Loucy (cell line): ENCODE data around the gene CYP2J2.

Experiments
- H2AFZ ChIP-seq: fragments of 200-600 bp; sonication (generic); 2 replicates; pipeline ENCODE4 v1.6.0; 2016; ENCODE audit warnings: antibody characterized with exemption, mild to moderate bottlenecking, low read length, moderate library complexity
- H3F3A ChIP-seq: fragments of 200-600 bp; 2 replicates; pipeline ENCODE4 v1.6.0; 2016; ENCODE audit warnings: antibody characterized with exemption, low read depth, mild to moderate bottlenecking
- H3K27me3 ChIP-seq: fragments of 200-600 bp; sonication (generic); 2 replicates; pipeline ENCODE4 v1.6.1; 2014; ENCODE audit warnings: low read length, mild to moderate bottlenecking; ENCODE audit not compliant: insufficient read depth, poor library complexity, severe bottlenecking
- H3K36me3 ChIP-seq: fragments of 200-600 bp; sonication (generic); 2 replicates; pipeline ENCODE4 v1.6.1; 2016; ENCODE audit warnings: low read length; ENCODE audit not compliant: insufficient read depth
- H3K4me1 ChIP-seq: fragments of 200-600 bp; sonication (generic); 2 replicates; pipeline ENCODE4 v1.5.1; 2014; ENCODE audit warnings: low read length, mild to moderate bottlenecking; ENCODE audit not compliant: insufficient read depth, poor library complexity, severe bottlenecking
- H3K4me2 ChIP-seq: fragments of 200-600 bp; sonication (generic); 2 replicates; pipeline ENCODE4 v1.6.0; 2014; ENCODE audit warnings: antibody characterized with exemption, low read length, low read depth, mild to moderate bottlenecking; ENCODE audit not compliant: poor library complexity, severe bottlenecking
- H3K4me3 ChIP-seq: fragments of 200-600 bp; sonication (generic); 2 replicates; pipeline ENCODE4 v1.5.1; 2014; ENCODE audit warnings: low read length, mild to moderate bottlenecking, mixed read lengths; ENCODE audit not compliant: poor library complexity, severe bottlenecking
- H3K79me2 ChIP-seq: fragments of 200-600 bp; sonication (generic); 2 replicates; pipeline ENCODE4 v1.6.1; 2014; ENCODE audit warnings: low read length; ENCODE audit not compliant: insufficient read depth
- H3K9ac ChIP-seq: fragments of 200-600 bp; sonication (generic); 2 replicates; pipeline ENCODE4 v1.6.0; 2014; ENCODE audit warnings: mild to moderate bottlenecking, low read depth, low read length, moderate library complexity; ENCODE audit not compliant: poor library complexity, severe bottlenecking
- H3K9me2 ChIP-seq: fragments of 200-600 bp; sonication (generic); replicated peaks from 2 replicates; pipeline ENCODE4 v1.6.1; 2016; ENCODE audit warnings: low read depth, low read length, mixed read lengths
- H3K9me3 ChIP-seq: fragments of 200-600 bp; sonication (generic); 2 replicates; pipeline ENCODE4 v1.6.1; 2014; ENCODE audit warnings: mild to moderate bottlenecking, antibody characterized with exemption, low read length, low read depth; ENCODE audit not compliant: insufficient read depth
- H4K20me1 ChIP-seq: fragments of 200-600 bp; sonication (generic); 2 replicates; pipeline ENCODE4 v1.6.0; 2014; ENCODE audit warnings: antibody characterized with exemption, low read length, mild to moderate bottlenecking; ENCODE audit not compliant: insufficient read depth, poor library complexity, severe bottlenecking
- CTCF ChIP-seq: fragments of 200-600 bp; sonication (generic); conservative IDR thresholded peaks from 2 replicates; pipeline ENCODE4 v1.5.1; 2014; ENCODE audit warnings: mild to moderate bottlenecking, antibody characterized with exemption, low read length
- EZH2phosphoT487 ChIP-seq: fragments of 200-600 bp; IDR thresholded peaks from 2 replicates; pipeline ENCODE4 v1.6.1; 2018; ENCODE audit warnings: antibody characterized with exemption, mild to moderate bottlenecking, moderate library complexity, borderline replicate concordance

The CYP2J2 gene

GRCh38 chr1:59877108-59877682 lies 49.4 kb downstream of the CYP2J2 start:
- Histone ChIP-seq H3K4me1 (peaks cover 8% of the 10 kb centered on the region), H3K9me3 (no peaks in the 10 kb centered on the region), H2AFZ (no peak overlapping the region), H3K27me3 (no peaks in the 10 kb centered on the region), H3K79me2 (no peaks in the 10 kb centered on the region), H3F3A (no peaks in the 10 kb centered on the region), H4K20me1 (no peaks in the 10 kb centered on the region), H3K4me2 (no peak overlapping the region), H3K36me3 (no peaks in the 10 kb centered on the region), H3K9ac (no peak overlapping the region), H3K4me3 (no peak overlapping the region), H3K9me2 (no peaks in the 10 kb centered on the region)
- TF ChIP-seq CTCF (no peak), EZH2phosphoT487 (no peak)

- TF ChIP-seq CTCF (no peak), EZH2phosphoT487 (no peak)
- Histone ChIP-seq H3K9me2 (no peaks in the 10 kb centered on the region), H3K27me3 (no peaks in the 10 kb centered on the region)
Measured at GRCh38 chr1:59871746-59872145, 54.8 kb downstream of the CYP2J2 start.

GRCh38 chr1:59866462-59866861 lies 60.1 kb downstream of the CYP2J2 start:
- Histone ChIP-seq H3F3A (no peaks in the 10 kb centered on the region), H2AFZ (no peak overlapping the region), H3K4me1 (no peaks in the 10 kb centered on the region), H3K9me3 (no peaks in the 10 kb centered on the region), H3K9me2 (no peaks in the 10 kb centered on the region), H3K27me3 (no peaks in the 10 kb centered on the region), H3K79me2 (no peaks in the 10 kb centered on the region), H3K4me2 (no peak overlapping the region), H3K36me3 (no peaks in the 10 kb centered on the region), H4K20me1 (no peaks in the 10 kb centered on the region), H3K9ac (no peak overlapping the region), H3K4me3 (no peak overlapping the region)
- TF ChIP-seq EZH2phosphoT487 (no peak), CTCF (no peak)

More at GRCh38 chr1:59871746-59872145, 54.8 kb downstream of the CYP2J2 start:
- Histone ChIP-seq H3F3A (no peaks in the 10 kb centered on the region), H3K9me3 (no peaks in the 10 kb centered on the region), H4K20me1 (no peaks in the 10 kb centered on the region), H2AFZ (no peak overlapping the region), H3K36me3 (no peaks in the 10 kb centered on the region), H3K9ac (no peak overlapping the region), H3K4me1 (no peaks in the 10 kb centered on the region), H3K4me2 (no peak overlapping the region), H3K79me2 (no peaks in the 10 kb centered on the region), H3K4me3 (no peak overlapping the region)
